WTC11 (cell line): ENCODE measurements around the gene ABCC6.
"Not testable (repeated sequence)": the region's sequence is repeated elsewhere in the genome, so short reads cannot be mapped to it uniquely, and the experiment has no call there.

Experiments used
- CTCF ChIP-seq: fragments of 200-600 bp; IDR thresholded peaks from 2 replicates; pipeline ENCODE4 v1.8.0; 2022; ENCODE audit warnings: antibody characterized with exemption
- ELF4 ChIP-seq: sonication (generic); formaldehyde crosslinking; IDR thresholded peaks from 2 replicates; pipeline ENCODE4 v1.8.1; 2022; ENCODE audit warnings: low read depth, mild to moderate bottlenecking, moderate library complexity, missing genetic modification reagents
- ESRRA ChIP-seq: sonication (generic); formaldehyde crosslinking; IDR thresholded peaks from 2 replicates; pipeline ENCODE4 v1.8.1; 2022; ENCODE audit warnings: mild to moderate bottlenecking, missing genetic modification reagents, borderline replicate concordance
- IRF2 ChIP-seq: sonication (generic); formaldehyde crosslinking; IDR thresholded peaks from 2 replicates; pipeline ENCODE4 v1.8.0; 2022; ENCODE audit warnings: low read depth, missing genetic modification reagents, borderline replicate concordance
- NR2C2 ChIP-seq: sonication (generic); formaldehyde crosslinking; IDR thresholded peaks from 2 replicates; pipeline ENCODE4 v1.8.0; 2022; ENCODE audit warnings: mild to moderate bottlenecking, missing genetic modification reagents
- SP1 ChIP-seq: sonication (generic); formaldehyde crosslinking; conservative IDR thresholded peaks from 2 replicates; pipeline ENCODE4 v1.8.1; 2022; ENCODE audit warnings: missing genetic modification reagents
- USF1 ChIP-seq: sonication (generic); formaldehyde crosslinking; IDR thresholded peaks from 2 replicates; pipeline ENCODE4 v1.8.0; 2022; ENCODE audit warnings: mild to moderate bottlenecking, missing genetic modification reagents

GRCh38 chr16:16205864-16206263 lies 17.4 kb downstream of the ABCC6 start:
- not testable (repeated sequence) for TF ChIP-seq CTCF; SP1; ESRRA (CRISPR knock-in tag); USF1 (CRISPR knock-in tag); NR2C2 (CRISPR knock-in tag); ELF4 (CRISPR knock-in tag); IRF2 (CRISPR knock-in tag)
